ENCODE measurements around the gene KREMEN2. TPM values are rescaled to one million over a fixed set of nuclear protein-coding genes. Genes with fewer than 3 reads are reported as not detected.

The KREMEN2 gene
- total RNA-seq, 1 donor from 2014 or later: not detected

DNA sequence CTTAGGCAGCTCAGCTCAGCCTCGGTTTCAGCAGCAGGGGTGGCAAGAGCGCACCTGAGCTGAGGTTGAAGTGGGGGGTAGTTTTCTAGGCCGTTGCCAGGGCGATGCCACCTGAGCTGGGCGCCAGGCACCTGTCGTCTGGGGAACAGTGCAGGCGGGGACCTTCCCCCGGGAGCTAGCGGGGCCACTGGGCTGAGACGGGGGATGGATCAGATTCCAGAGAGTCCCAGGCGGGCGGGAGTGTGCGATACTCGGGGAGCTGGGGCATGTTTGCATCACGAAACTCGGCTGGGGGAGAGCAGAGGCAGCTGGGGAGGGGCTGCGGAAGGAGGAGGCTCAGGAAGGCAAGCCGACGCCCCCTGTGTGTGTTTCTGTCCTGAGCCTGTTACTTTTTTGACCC, 48.2 kb downstream of the KREMEN2 start:
- Histone ChIP-seq H3K4me1 (no peaks in the 10 kb centered on the region), H3K36me3 (no peaks in the 10 kb centered on the region), H3K27ac (no peak overlapping the region), H3K4me3 (no peak overlapping the region), H3K27me3 (peaks cover 19% of the 10 kb centered on the region), H3K9me3 (no peaks in the 10 kb centered on the region)
- intact Hi-C loops (cut with DNase I): no loop called here
- no peak for TF ChIP-seq CTCF (IDR thresholded peaks at IDR 0.05)
- DNase-seq (ENCODE audit: low spot score in 2 of 2): no peak

GRCh38 chr16:3012828-3013420, 48.8 kb downstream of the KREMEN2 start, which contains the start of gene CLDN9:
TSS of gene CLDN9 (plus strand) at chr16:3012923. CDS start at chr16:3013363, 440 bp downstream.
- no peak for DNase-seq (ENCODE audit: low spot score in 2 of 2)
- Histone ChIP-seq H3K36me3 (no peaks in the 10 kb centered on the region), H3K27ac (no peak within 1 kb of the TSS), H3K4me3 (no peak within 1 kb of the TSS), H3K4me1 (peaks cover 0 to under 1% of the 10 kb centered on the region in 2 donors), H3K27me3 (peaks cover 23% of the 10 kb centered on the region), H3K9me3 (no peaks in the 10 kb centered on the region)
- TF ChIP-seq CTCF (IDR thresholded peaks at IDR 0.05): no peak
- intact Hi-C loops (cut with DNase I): no loop called here

- Histone ChIP-seq H3K9me3 (no peaks in the 10 kb centered on the region), H3K27ac (no peak overlapping the region), H3K27me3 (peaks cover 23% of the 10 kb centered on the region), H3K36me3 (no peaks in the 10 kb centered on the region), H3K4me3 (no peak overlapping the region), H3K4me1 (peaks cover 0 to 5% of the 10 kb centered on the region in 2 donors)
- intact Hi-C loops (cut with DNase I): no loop called here
- no peak for DNase-seq (ENCODE audit: low spot score in 2 of 2)
- no peak for TF ChIP-seq CTCF (IDR thresholded peaks at IDR 0.05)
Observed at GRCh38 chr16:3013491-3013951, 49.4 kb downstream of the KREMEN2 start.

DNA sequence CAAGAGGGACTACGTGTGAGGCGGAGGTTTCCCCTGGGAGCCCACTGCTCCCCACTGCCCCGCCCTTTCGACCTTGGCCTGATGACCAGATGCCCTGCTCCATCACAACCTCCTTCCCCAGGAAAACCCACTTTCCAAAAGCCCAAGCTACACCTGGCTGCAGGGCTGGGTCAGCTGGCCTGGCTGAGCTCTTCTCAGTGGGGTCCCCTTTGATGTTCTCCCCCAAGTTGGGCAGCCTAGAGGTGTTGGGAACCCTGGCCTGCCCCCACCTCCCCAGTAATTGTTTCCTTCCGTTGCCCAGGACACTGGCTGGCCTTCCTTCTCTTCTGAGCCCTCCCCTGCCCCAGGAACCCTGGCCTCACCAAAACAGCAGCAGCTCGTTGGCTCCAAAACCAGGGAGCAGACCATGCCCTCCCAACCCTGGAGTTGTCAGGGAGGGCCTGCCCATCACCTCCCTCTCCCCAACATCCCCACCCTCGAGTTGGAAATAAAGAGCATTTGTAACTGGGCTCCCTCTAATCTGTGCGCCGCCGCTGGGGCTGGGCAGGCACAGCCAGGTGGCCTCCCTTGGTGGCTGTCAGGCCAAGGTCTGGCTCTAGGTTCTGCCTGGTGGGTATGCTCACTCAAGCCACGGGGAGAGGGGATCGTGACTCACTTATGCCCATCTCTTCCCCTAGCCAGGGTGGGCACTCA, 50.1 kb downstream of the KREMEN2 start:
- intact Hi-C loops (cut with DNase I): no loop called here
- H3K27me3 ChIP-seq: peaks cover 23% of the 10 kb centered on the region
- no peak for DNase-seq (ENCODE audit: low spot score in 2 of 2)
- H3K27ac ChIP-seq: no peak overlapping the region
- TF ChIP-seq CTCF (IDR thresholded peaks at IDR 0.05): no peak
- no peaks in the 10 kb centered on the region for H3K36me3 ChIP-seq
- no peaks in the 10 kb centered on the region for H3K9me3 ChIP-seq
- peaks cover 0 to 5% of the 10 kb centered on the region in 2 donors for H3K4me1 ChIP-seq
- no peak overlapping the region for H3K4me3 ChIP-seq

DNA sequence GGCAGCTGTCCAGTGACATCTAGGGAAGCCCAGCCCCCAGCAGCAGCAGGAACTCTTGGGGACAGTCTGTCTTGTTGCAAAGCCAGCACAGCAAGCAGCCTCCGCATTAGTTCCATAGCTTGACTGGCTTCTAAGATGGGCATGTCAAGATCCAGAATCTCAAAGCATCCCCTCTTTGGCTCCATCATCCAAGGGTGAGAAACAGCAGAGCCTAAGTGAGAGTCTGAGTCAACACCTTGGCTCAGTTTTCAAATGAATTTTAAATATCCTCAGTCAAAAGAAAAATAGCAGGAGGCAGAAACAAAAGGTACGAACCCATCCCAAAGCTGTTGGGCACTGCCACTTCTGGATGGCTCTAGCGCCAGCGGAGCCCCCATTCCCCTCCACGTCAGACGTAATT, 50.9 kb downstream of the KREMEN2 start:
- intact Hi-C loops (cut with DNase I): no loop called here
- no peak for DNase-seq (ENCODE audit: low spot score in 2 of 2)
- no peak for TF ChIP-seq CTCF (IDR thresholded peaks at IDR 0.05)
- H3K9me3 ChIP-seq: no peaks in the 10 kb centered on the region
- no peak overlapping the region for H3K27ac ChIP-seq
- no peak overlapping the region for H3K4me3 ChIP-seq
- H3K27me3 ChIP-seq: peaks cover 23% of the 10 kb centered on the region
- peaks cover 0 to 8% of the 10 kb centered on the region in 2 donors for H3K4me1 ChIP-seq
- H3K36me3 ChIP-seq: no peaks in the 10 kb centered on the region

Measured in ascending aorta (tissue), 2 donors.